Measurements from ENCODE around the gene VIM.
A peak's percentile ranks its signal among the peaks of the same experiment; 100 is the strongest.

DNA sequence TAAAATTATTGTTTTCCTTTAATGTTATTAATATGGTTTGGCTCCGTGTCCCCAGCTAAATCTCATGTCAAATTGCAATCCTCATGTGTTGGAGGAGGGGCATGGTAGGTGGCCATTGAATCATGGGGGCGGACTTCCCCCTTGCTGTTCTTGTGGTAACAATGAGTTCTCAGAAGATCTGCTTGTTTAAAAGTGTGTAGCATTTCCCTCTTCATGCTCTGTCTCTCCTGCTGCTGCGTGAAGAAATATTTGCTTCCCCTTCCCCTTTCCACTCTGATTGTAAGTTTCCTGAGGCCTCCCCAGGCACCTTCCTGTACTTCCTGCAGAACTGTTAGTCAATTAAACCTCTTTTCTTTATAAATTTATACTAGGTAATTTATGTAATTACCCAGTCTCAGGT is 27.5 kb downstream of the VIM start:
- TF ChIP-seq, protein P1, sequence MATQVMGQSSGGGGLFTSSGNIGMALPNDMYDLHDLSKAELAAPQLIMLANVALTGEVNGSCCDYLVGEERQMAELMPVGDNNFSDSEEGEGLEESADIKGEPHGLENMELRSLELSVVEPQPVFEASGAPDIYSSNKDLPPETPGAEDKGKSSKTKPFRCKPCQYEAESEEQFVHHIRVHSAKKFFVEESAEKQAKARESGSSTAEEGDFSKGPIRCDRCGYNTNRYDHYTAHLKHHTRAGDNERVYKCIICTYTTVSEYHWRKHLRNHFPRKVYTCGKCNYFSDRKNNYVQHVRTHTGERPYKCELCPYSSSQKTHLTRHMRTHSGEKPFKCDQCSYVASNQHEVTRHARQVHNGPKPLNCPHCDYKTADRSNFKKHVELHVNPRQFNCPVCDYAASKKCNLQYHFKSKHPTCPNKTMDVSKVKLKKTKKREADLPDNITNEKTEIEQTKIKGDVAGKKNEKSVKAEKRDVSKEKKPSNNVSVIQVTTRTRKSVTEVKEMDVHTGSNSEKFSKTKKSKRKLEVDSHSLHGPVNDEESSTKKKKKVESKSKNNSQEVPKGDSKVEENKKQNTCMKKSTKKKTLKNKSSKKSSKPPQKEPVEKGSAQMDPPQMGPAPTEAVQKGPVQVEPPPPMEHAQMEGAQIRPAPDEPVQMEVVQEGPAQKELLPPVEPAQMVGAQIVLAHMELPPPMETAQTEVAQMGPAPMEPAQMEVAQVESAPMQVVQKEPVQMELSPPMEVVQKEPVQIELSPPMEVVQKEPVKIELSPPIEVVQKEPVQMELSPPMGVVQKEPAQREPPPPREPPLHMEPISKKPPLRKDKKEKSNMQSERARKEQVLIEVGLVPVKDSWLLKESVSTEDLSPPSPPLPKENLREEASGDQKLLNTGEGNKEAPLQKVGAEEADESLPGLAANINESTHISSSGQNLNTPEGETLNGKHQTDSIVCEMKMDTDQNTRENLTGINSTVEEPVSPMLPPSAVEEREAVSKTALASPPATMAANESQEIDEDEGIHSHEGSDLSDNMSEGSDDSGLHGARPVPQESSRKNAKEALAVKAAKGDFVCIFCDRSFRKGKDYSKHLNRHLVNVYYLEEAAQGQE (IDR thresholded peaks at IDR 0.05; ENCODE audit: insufficient replicate concordance, low read depth), result no peak
- no peak for TF ChIP-seq POLR2AphosphoS5 (IDR thresholded peaks at IDR 0.05; ENCODE audit: low read depth)
- TF ChIP-seq, protein P2, sequence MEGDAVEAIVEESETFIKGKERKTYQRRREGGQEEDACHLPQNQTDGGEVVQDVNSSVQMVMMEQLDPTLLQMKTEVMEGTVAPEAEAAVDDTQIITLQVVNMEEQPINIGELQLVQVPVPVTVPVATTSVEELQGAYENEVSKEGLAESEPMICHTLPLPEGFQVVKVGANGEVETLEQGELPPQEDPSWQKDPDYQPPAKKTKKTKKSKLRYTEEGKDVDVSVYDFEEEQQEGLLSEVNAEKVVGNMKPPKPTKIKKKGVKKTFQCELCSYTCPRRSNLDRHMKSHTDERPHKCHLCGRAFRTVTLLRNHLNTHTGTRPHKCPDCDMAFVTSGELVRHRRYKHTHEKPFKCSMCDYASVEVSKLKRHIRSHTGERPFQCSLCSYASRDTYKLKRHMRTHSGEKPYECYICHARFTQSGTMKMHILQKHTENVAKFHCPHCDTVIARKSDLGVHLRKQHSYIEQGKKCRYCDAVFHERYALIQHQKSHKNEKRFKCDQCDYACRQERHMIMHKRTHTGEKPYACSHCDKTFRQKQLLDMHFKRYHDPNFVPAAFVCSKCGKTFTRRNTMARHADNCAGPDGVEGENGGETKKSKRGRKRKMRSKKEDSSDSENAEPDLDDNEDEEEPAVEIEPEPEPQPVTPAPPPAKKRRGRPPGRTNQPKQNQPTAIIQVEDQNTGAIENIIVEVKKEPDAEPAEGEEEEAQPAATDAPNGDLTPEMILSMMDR (IDR thresholded peaks at IDR 0.05; ENCODE audit: insufficient read depth, low read length), result no peak
- TF ChIP-seq GABPA (IDR thresholded peaks at IDR 0.05; ENCODE audit: low read depth), result no peak
- TF ChIP-seq SPI1 (IDR thresholded peaks at IDR 0.05; ENCODE audit: borderline replicate concordance, low read depth), result peak; percentile 11; the same call in 1 of the 2 replicates
